GM06990 (cell line): ENCODE data around the gene PRPF19.
A peak's percentile ranks its signal among the peaks of the same experiment; 100 is the strongest.

Experiments
- DNase-seq: peaks from one replicate; pipeline ENCODE4 v3.0.0-alpha.2; 2011; ENCODE audit not compliant: insufficient read length; ENCODE audit errors: extremely low read depth
- H3K27me3 ChIP-seq: replicated peaks from 2 replicates; pipeline ENCODE4 v1.6.0; 2011; ENCODE audit warnings: low read length; ENCODE audit not compliant: control insufficient read depth, insufficient read depth
- H3K36me3 ChIP-seq: 2 replicates; pipeline ENCODE4 v1.5.1; 2011; ENCODE audit warnings: low read length; ENCODE audit not compliant: control insufficient read depth, insufficient read depth
- H3K4me3 ChIP-seq: replicated peaks from 2 replicates; pipeline ENCODE4 v1.5.1; 2011; ENCODE audit warnings: low read depth, mild to moderate bottlenecking, control low read depth, low read length
- CTCF ChIP-seq: IDR thresholded peaks from 2 replicates; pipeline ENCODE4 v1.5.1; 2011; ENCODE audit warnings: low read length, control low read depth, mild to moderate bottlenecking, inconsistent platforms; ENCODE audit not compliant: insufficient read depth, poor library complexity, severe bottlenecking

The PRPF19 gene

GRCh38 chr11:60890696-60891095, 15.7 kb downstream of the PRPF19 start:
- no peak for TF ChIP-seq CTCF
- peaks cover 14% of the 10 kb centered on the region for H3K36me3 ChIP-seq
- H3K27me3 ChIP-seq, result no peaks in the 10 kb centered on the region
- DNase-seq, result no peak
- H3K4me3 ChIP-seq, result no peak overlapping the region

- Histone ChIP-seq H3K36me3 (peaks cover 14% of the 10 kb centered on the region), H3K4me3 (no peak overlapping the region), H3K27me3 (no peaks in the 10 kb centered on the region)
- TF ChIP-seq CTCF, result no peak
- DNase-seq, result no peak
These were observed 16.5 kb downstream of the PRPF19 start for GRCh38 chr11:60889869-60890311.

GRCh38 chr11:60887556-60887955, 18.8 kb downstream of the PRPF19 start:
- no peak for DNase-seq
- no peak overlapping the region for H3K4me3 ChIP-seq
- TF ChIP-seq CTCF, result peak; percentile 53
- no peaks in the 10 kb centered on the region for H3K27me3 ChIP-seq
- peaks cover 10% of the 10 kb centered on the region for H3K36me3 ChIP-seq

GRCh38 chr11:60880643-60881282, 25.6 kb downstream of the PRPF19 start:
- no peak for TF ChIP-seq CTCF
- no peak for DNase-seq
- H3K36me3 ChIP-seq, result peaks cover 5% of the 10 kb centered on the region
- no peak overlapping the region for H3K4me3 ChIP-seq
- no peaks in the 10 kb centered on the region for H3K27me3 ChIP-seq

- Histone ChIP-seq H3K36me3 (peaks cover 5% of the 10 kb centered on the region), H3K27me3 (no peaks in the 10 kb centered on the region), H3K4me3 (no peak overlapping the region)
- no peak for TF ChIP-seq CTCF
- no peak for DNase-seq
These were observed 26.3 kb downstream of the PRPF19 start for GRCh38 chr11:60879971-60880588.

GRCh38 chr11:60879104-60879503, 27.3 kb downstream of the PRPF19 start:
- Histone ChIP-seq H3K4me3 (no peak overlapping the region), H3K36me3 (peaks cover 5% of the 10 kb centered on the region), H3K27me3 (no peaks in the 10 kb centered on the region)
- no peak for DNase-seq
- TF ChIP-seq CTCF, result no peak
